DOHH2 (cell line): ENCODE measurements around the gene PLBD2.

ENCODE experiments used
- EZH2phosphoT487 ChIP-seq: fragments of 200-600 bp; sonication (generic); IDR thresholded peaks from 2 replicates; pipeline ENCODE4 v1.6.1; 2017; ENCODE audit warnings: borderline replicate concordance, mild to moderate bottlenecking, antibody characterized with exemption, low read length, moderate library complexity, mixed read lengths
- TF ChIP-seq, protein P1 (sequence below): fragments of 200-600 bp; sonication (generic); IDR thresholded peaks from one replicate; pipeline ENCODE4 v1.5.1; 2014; ENCODE audit warnings: antibody characterized with exemption, mild to moderate bottlenecking, low read depth, low read length; ENCODE audit not compliant: poor library complexity, severe bottlenecking

DNA sequence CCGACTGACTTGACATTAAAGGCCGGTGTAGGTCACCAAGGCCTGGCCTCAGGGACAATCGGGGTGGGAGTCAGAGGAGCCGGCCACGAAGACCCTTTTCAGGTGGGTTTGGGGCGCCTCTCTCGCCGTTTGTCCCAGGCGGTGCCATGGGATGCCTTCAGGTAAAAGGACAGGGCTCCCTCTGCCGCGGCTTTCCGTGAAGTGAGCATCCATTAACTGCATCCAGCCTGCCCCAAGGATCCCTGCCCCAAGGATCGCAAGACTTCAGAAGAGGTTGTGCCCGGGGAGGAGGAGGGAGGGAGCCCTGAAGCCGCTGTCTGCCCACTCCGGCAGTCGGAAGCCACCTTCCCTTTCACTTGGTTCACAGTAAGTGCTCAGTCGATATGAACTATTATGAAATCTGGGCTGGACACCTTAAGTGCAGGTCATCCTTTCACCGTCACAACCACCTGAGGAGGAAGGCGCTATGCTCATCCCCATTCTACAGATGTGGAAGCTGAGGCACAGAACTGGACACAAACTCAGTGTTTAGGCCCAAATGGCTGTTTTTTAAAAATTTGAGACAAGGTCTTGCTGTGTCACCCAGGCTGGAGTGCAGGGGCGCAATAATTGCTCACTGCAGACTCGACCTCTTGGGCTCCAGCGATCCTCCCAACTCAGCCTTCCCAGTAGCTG is 44.3 kb downstream of the PLBD2 start:
- TF ChIP-seq EZH2phosphoT487 = no peak
- TF ChIP-seq, protein P1, sequence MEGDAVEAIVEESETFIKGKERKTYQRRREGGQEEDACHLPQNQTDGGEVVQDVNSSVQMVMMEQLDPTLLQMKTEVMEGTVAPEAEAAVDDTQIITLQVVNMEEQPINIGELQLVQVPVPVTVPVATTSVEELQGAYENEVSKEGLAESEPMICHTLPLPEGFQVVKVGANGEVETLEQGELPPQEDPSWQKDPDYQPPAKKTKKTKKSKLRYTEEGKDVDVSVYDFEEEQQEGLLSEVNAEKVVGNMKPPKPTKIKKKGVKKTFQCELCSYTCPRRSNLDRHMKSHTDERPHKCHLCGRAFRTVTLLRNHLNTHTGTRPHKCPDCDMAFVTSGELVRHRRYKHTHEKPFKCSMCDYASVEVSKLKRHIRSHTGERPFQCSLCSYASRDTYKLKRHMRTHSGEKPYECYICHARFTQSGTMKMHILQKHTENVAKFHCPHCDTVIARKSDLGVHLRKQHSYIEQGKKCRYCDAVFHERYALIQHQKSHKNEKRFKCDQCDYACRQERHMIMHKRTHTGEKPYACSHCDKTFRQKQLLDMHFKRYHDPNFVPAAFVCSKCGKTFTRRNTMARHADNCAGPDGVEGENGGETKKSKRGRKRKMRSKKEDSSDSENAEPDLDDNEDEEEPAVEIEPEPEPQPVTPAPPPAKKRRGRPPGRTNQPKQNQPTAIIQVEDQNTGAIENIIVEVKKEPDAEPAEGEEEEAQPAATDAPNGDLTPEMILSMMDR = no peak
